Uterus (tissue), 2 donors: ENCODE data around the gene PCNX2.

ENCODE experiments used
- CTCF ChIP-seq, 4 experiments: fragments of 200-600 bp in 2 of 4; fragments of 450-650 bp in 2 of 4; sonication (generic) in 2 of 4; IDR thresholded peaks; one replicate each; pipeline ENCODE4 v1.5.1; 2016 to 2019; ENCODE audit warnings: antibody characterized with exemption in 4 of 4, mild to moderate bottlenecking in 2 of 4, moderate library complexity in 1 of 4
- POLR2A ChIP-seq, 2 donors: fragments of 450-650 bp; IDR thresholded peaks; one replicate each; pipeline ENCODE4 v1.6.1; 2016; ENCODE audit warnings: antibody characterized with exemption in 2 of 2, mild to moderate bottlenecking in 1 of 2, moderate library complexity in 1 of 2

DNA sequence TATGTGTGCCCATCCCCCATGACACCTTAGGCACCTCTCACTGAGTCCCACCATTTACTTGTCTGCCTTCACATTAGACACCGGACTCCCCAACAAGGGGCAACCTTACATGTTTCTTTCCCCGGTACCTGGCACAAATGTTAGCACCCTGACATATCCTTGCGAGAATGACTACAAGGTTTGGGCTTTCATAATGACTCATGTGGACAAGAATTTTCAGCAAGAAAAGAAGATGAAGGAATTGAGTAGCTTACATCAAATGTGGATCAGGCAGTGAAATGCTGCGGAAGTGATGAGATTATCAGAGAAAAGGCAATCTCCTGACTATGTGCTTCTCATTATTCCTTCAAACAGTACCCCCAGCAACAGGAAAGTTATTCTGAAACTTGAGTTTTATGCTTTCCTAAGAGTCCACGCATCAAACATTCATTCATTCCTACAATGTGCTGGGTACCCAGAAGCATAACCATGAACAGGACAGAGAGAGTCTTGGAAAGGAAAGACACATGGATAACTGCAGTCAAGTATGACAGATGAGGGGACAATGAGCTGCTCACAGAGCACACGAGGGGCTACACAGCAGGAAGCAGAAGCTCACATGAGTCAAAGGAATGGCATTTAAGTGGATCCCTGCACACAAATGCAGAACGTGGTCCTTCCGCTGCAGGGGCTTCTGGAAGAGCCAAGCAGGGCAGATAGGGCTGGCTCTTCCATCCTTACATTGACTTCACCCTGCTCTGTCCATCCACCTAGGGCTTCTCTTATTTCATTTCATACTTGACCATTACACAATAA, 112.1 kb downstream of the PCNX2 start:
- no peak for TF ChIP-seq CTCF (IDR thresholded peaks at IDR 0.05)
- no peak for TF ChIP-seq POLR2A (IDR thresholded peaks at IDR 0.05)
